Stomach smooth muscle (tissue), 2 donors: ENCODE results near the gene CAMKMT.

Experiments
- H3K27ac ChIP-seq: one replicate; pipeline ENCODE4 v1.7.0; 2013; ENCODE audit warnings: mild to moderate bottlenecking, low read length, inconsistent platforms
- H3K27me3 ChIP-seq, 2 donors: one replicate each; pipeline ENCODE4 v1.7.0; 2013; ENCODE audit warnings: low read length in 2 of 2; ENCODE audit not compliant: insufficient read depth in 2 of 2, control insufficient read depth in 1 of 2
- H3K36me3 ChIP-seq, 2 donors: one replicate each; pipeline ENCODE4 v1.7.0; 2013; ENCODE audit warnings: low read length in 2 of 2; ENCODE audit not compliant: control insufficient read depth in 2 of 2, insufficient read depth in 2 of 2
- H3K4me1 ChIP-seq: one replicate; pipeline ENCODE4 v1.7.0; 2013; ENCODE audit warnings: low read length; ENCODE audit not compliant: control insufficient read depth, insufficient read depth
- H3K4me3 ChIP-seq, 2 donors: one replicate each; pipeline ENCODE4 v1.7.0; 2013; ENCODE audit warnings: low read length in 2 of 2
- H3K9ac ChIP-seq, 2 donors: one replicate each; pipeline ENCODE4 v1.7.0; 2013; ENCODE audit warnings: low read length in 2 of 2, mild to moderate bottlenecking in 1 of 2
- H3K9me3 ChIP-seq, 2 donors: one replicate each; pipeline ENCODE4 v1.7.0; 2013; ENCODE audit warnings: low read length in 2 of 2; ENCODE audit not compliant: control insufficient read depth in 2 of 2
- donor health status: healthy.
- donor health status: Pancreatic carcinoma.

Gene CAMKMT

GRCh38 chr2:44671916-44672315, 310.2 kb downstream of the CAMKMT start:
- Histone ChIP-seq H3K4me1 (no peaks in the 10 kb centered on the region), H3K27ac (no peak overlapping the region)

GRCh38 chr2:44672431-44672830, 310.7 kb downstream of the CAMKMT start:
- Histone ChIP-seq H3K36me3 (no peaks in the 10 kb centered on the region), H3K9me3 (no peaks in the 10 kb centered on the region), H3K4me1 (no peaks in the 10 kb centered on the region), H3K4me3 (no peak overlapping the region), H3K27me3 (no peaks in the 10 kb centered on the region), H3K27ac (no peak overlapping the region), H3K9ac (no peak overlapping the region)

More at GRCh38 chr2:44671916-44672315, 310.2 kb downstream of the CAMKMT start:
- no peaks in the 10 kb centered on the region for H3K9me3 ChIP-seq
- H3K36me3 ChIP-seq = no peaks in the 10 kb centered on the region
- H3K27me3 ChIP-seq = no peaks in the 10 kb centered on the region
- no peak overlapping the region for H3K9ac ChIP-seq
- H3K4me3 ChIP-seq = no peak overlapping the region

GRCh38 chr2:44674473-44675284, 312.9 kb downstream of the CAMKMT start:
- H3K4me3 ChIP-seq = no peak overlapping the region
- H3K9ac ChIP-seq = no peak overlapping the region
- H3K4me1 ChIP-seq = no peaks in the 10 kb centered on the region
- H3K27me3 ChIP-seq = no peaks in the 10 kb centered on the region
- H3K9me3 ChIP-seq = no peaks in the 10 kb centered on the region
- H3K27ac ChIP-seq = no peak overlapping the region
- no peaks in the 10 kb centered on the region for H3K36me3 ChIP-seq

- H3K27ac ChIP-seq = no peak overlapping the region
- H3K9ac ChIP-seq = no peak overlapping the region
- no peaks in the 10 kb centered on the region for H3K9me3 ChIP-seq
- no peaks in the 10 kb centered on the region for H3K27me3 ChIP-seq
- peaks cover 2% of the 10 kb centered on the region for H3K4me1 ChIP-seq
- H3K4me3 ChIP-seq = no peak overlapping the region
- H3K36me3 ChIP-seq = no peaks in the 10 kb centered on the region
Observed at GRCh38 chr2:44676379-44676778, 314.6 kb downstream of the CAMKMT start.

- Histone ChIP-seq H3K36me3 (no peaks in the 10 kb centered on the region), H3K9me3 (no peaks in the 10 kb centered on the region), H3K9ac (no peak overlapping the region), H3K27me3 (no peaks in the 10 kb centered on the region), H3K4me3 (no peak overlapping the region), H3K27ac (no peak overlapping the region), H3K4me1 (peaks cover 2% of the 10 kb centered on the region)
Observed at GRCh38 chr2:44679584-44679983, 317.8 kb downstream of the CAMKMT start.

- Histone ChIP-seq H3K4me3 (no peak overlapping the region), H3K36me3 (no peaks in the 10 kb centered on the region), H3K4me1 (peaks cover 2% of the 10 kb centered on the region), H3K27me3 (no peaks in the 10 kb centered on the region), H3K9ac (no peak overlapping the region), H3K27ac (no peak overlapping the region), H3K9me3 (no peaks in the 10 kb centered on the region)
Observed at GRCh38 chr2:44679990-44680389, 318.2 kb downstream of the CAMKMT start.

GRCh38 chr2:44680424-44680971, 318.8 kb downstream of the CAMKMT start:
- no peaks in the 10 kb centered on the region for H3K36me3 ChIP-seq
- H3K9me3 ChIP-seq = no peaks in the 10 kb centered on the region
- H3K27me3 ChIP-seq = no peaks in the 10 kb centered on the region
- no peak overlapping the region for H3K27ac ChIP-seq
- H3K4me1 ChIP-seq = peaks cover 2% of the 10 kb centered on the region
- H3K4me3 ChIP-seq = no peak overlapping the region
- H3K9ac ChIP-seq = no peak overlapping the region

- Histone ChIP-seq H3K27ac (no peak overlapping the region), H3K4me1 (peaks cover 2% of the 10 kb centered on the region), H3K36me3 (no peaks in the 10 kb centered on the region), H3K9me3 (no peaks in the 10 kb centered on the region), H3K27me3 (no peaks in the 10 kb centered on the region), H3K9ac (no peak overlapping the region), H3K4me3 (no peak overlapping the region)
Observed at GRCh38 chr2:44680983-44681531, 319.3 kb downstream of the CAMKMT start.

- Histone ChIP-seq H3K4me3 (no peak overlapping the region), H3K4me1 (peaks cover 2% of the 10 kb centered on the region), H3K9me3 (no peaks in the 10 kb centered on the region), H3K36me3 (no peaks in the 10 kb centered on the region), H3K9ac (no peak overlapping the region), H3K27ac (no peak overlapping the region), H3K27me3 (no peaks in the 10 kb centered on the region)
Observed at GRCh38 chr2:44682459-44682858, 320.7 kb downstream of the CAMKMT start.

GRCh38 chr2:44684559-44684958, 322.8 kb downstream of the CAMKMT start:
- Histone ChIP-seq H3K36me3 (no peaks in the 10 kb centered on the region), H3K4me3 (no peak overlapping the region), H3K27me3 (no peaks in the 10 kb centered on the region), H3K4me1 (peaks cover 2% of the 10 kb centered on the region), H3K9me3 (no peaks in the 10 kb centered on the region), H3K9ac (no peak overlapping the region), H3K27ac (no peak overlapping the region)

- Histone ChIP-seq H3K27ac (no peak overlapping the region), H3K4me3 (no peak overlapping the region), H3K4me1 (no peaks in the 10 kb centered on the region), H3K27me3 (no peaks in the 10 kb centered on the region), H3K36me3 (no peaks in the 10 kb centered on the region), H3K9ac (no peak overlapping the region), H3K9me3 (no peaks in the 10 kb centered on the region)
Observed at GRCh38 chr2:44686561-44686960, 324.8 kb downstream of the CAMKMT start.
